Measurements from ENCODE around the gene COG1. TPM values are rescaled to one million over a fixed set of nuclear protein-coding genes. Genes with fewer than 3 reads are reported as not detected.

Gene COG1
- total RNA-seq, 2 donors from 2014 or later = 27.1 to 27.8 TPM

- Histone ChIP-seq H3K36me3 (ENCODE audit: control insufficient read depth, insufficient read depth, low read length) (no peaks in the 10 kb centered on the region), H3K4me3 (ENCODE audit: low read length) (no peak overlapping the region), H3K27me3 (ENCODE audit: control insufficient read depth, insufficient read depth, low read length, poor library complexity, severe bottlenecking) (no peaks in the 10 kb centered on the region), H3K4me1 (ENCODE audit: control insufficient read depth, insufficient read depth, low read length) (peaks cover 18% of the 10 kb centered on the region), H3K27ac (ENCODE audit: low read depth, low read length) (no peak overlapping the region), H3K9ac (ENCODE audit: extremely low read depth, low read length, poor library complexity, severe bottlenecking) (no peak overlapping the region), H3K9me3 (ENCODE audit: control insufficient read depth, low read length) (no peaks in the 10 kb centered on the region)
- Mint-ChIP-seq H3K36me3 (ENCODE audit: low read depth) (no peaks in the 10 kb centered on the region), H3K27ac (no peak overlapping the region), H3K4me1 (peaks cover 17% of the 10 kb centered on the region), H3K27me3 (ENCODE audit: insufficient read depth) (no peaks in the 10 kb centered on the region), H3K4me3 (no peak overlapping the region), H3K9me3 (no peaks in the 10 kb centered on the region)
- no peak for DNase-seq
- 90 to 91% methylated on average over 6 of the region's 6 CpGs for WGBS, 2 experiments (ENCODE audit: insufficient coverage in 1 of 2, insufficient read length in 1 of 2)
- TF ChIP-seq CTCF (conservative IDR thresholded peaks at IDR 0.05) = no peak
Observed at GRCh38 chr17:73257516-73257915, 64.7 kb downstream of the COG1 start.

Other genes starting within 250 kb of the COG1 start
- gene SLC39A11, start 100.4 kb upstream of the COG1 start, total RNA-seq = 10 to 100 TPM; 18.1 to 20.1 TPM
- gene SSTR2, start 28.0 kb upstream of the COG1 start, total RNA-seq = 1 to 10 TPM; 4.2 to 4.4 TPM
- under 1 TPM; 0.29 to 0.58 TPM for gene CPSF4L, start 68.8 kb downstream of the COG1 start, total RNA-seq
- gene CDC42EP4, start 118.9 kb downstream of the COG1 start, total RNA-seq = 10 to 100 TPM; 38.5 to 49.7 TPM